Dermis blood vessel endothelial cell (primary cell): ENCODE data around the gene CHST10. TPM values are rescaled to one million over a fixed set of nuclear protein-coding genes. Genes with fewer than 3 reads are reported as not detected.
"Not testable (repeated sequence)": the region's sequence is repeated elsewhere in the genome, so short reads cannot be mapped to it uniquely, and the experiment has no call there.

Experiments
- DNase-seq: peaks from one replicate; pipeline ENCODE4 v3.0.0; 2010
- total RNA-seq: library from RNA; depleted of rRNA; stranded (reverse); fragments of >200 nt; gene quantifications from 2 replicates; pipeline ENCODE4 v1.2.3, GENCODE V29; 2014

CHST10 gene
- 12.2 and 12.6 TPM in 2 replicates for total RNA-seq

GRCh38 chr2:100416935-100417710, at the start of gene CHST10:
Gene CHST10 (minus strand): TSS chr2:100417668. CDS start chr2:100406675, 10,993 bp downstream.
- DNase-seq: peak; percentile 63

GRCh38 chr2:100460904-100461530, 43.5 kb upstream of the CHST10 start:
- no peak for DNase-seq

- not testable (repeated sequence) for DNase-seq
These were observed 38.9 kb upstream of the CHST10 start for GRCh38 chr2:100456357-100456756.

GRCh38 chr2:100453853-100454252, 36.4 kb upstream of the CHST10 start:
- no peak for DNase-seq

GRCh38 chr2:100451734-100452133, 34.3 kb upstream of the CHST10 start:
- DNase-seq: no peak

GRCh38 chr2:100451092-100451491, 33.6 kb upstream of the CHST10 start:
- no peak for DNase-seq

GRCh38 chr2:100446696-100447095, 29.2 kb upstream of the CHST10 start:
- DNase-seq: no peak

- no peak for DNase-seq
These were observed 20.3 kb upstream of the CHST10 start for GRCh38 chr2:100437751-100438150.

- DNase-seq: no peak
These were observed 12.3 kb upstream of the CHST10 start for GRCh38 chr2:100429726-100430125.

- DNase-seq: peak; percentile 74
These were observed 10.3 kb upstream of the CHST10 start for GRCh38 chr2:100427627-100428258.

- no peak for DNase-seq
These were observed 9.6 kb upstream of the CHST10 start for GRCh38 chr2:100427111-100427510.

- DNase-seq: no peak
These were observed 8.9 kb upstream of the CHST10 start for GRCh38 chr2:100426384-100426720.

GRCh38 chr2:100425573-100426383, 8.3 kb upstream of the CHST10 start:
- no peak for DNase-seq

GRCh38 chr2:100425107-100425506, 7.6 kb upstream of the CHST10 start:
- no peak for DNase-seq

GRCh38 chr2:100424277-100424875, 6.9 kb upstream of the CHST10 start:
- no peak for DNase-seq

GRCh38 chr2:100423631-100424030, 6.2 kb upstream of the CHST10 start:
- no peak for DNase-seq

GRCh38 chr2:100422320-100423055, 5.0 kb upstream of the CHST10 start:
- DNase-seq: peak; percentile 67

- no peak for DNase-seq
These were observed 2.4 kb upstream of the CHST10 start for GRCh38 chr2:100419915-100420314.

- no peak for DNase-seq
These were observed 1.0 kb upstream of the CHST10 start for GRCh38 chr2:100418406-100418962.

- no peak for DNase-seq
These were observed 250 bp upstream of the CHST10 start for GRCh38 chr2:100417711-100418124.

- DNase-seq: peak; percentile 14
These were observed 1.0 kb downstream of the CHST10 start for GRCh38 chr2:100416397-100416934.
